ENCODE data around the gene FMC1. TPM values are rescaled to one million over a fixed set of nuclear protein-coding genes. Genes with fewer than 3 reads are reported as not detected.
"Not testable (repeated sequence)": the region's sequence is repeated elsewhere in the genome, so short reads cannot be mapped to it uniquely, and the experiment has no call there.

The FMC1 gene
- total RNA-seq, 4 donors from 2014 or later = 4.4 to 12.1 (median 5.4) TPM; not detected in 1

DNA sequence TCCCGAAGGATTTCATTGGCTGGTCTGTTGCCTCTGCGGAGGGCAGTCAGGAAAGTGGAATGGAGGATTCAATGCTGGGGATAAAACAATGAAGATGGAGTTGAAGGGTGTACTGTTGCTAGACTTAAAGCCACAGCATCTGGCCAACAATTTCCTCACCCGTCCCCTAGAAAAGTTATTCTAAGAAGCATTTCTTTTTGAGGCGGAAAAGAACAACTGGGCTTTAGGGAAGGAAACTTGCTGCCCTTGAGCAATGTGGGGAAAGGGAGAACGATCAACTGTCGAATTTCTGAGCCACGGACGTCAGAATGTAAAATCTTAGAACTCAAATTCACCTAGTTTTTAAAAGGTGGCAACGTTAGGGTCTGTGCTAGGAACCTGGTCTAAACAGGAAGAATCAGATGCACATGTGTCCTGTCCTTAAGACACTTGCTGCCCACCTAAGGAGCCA, 664 bp downstream of the FMC1 start:
- H3K36me3 ChIP-seq = peaks cover 0 to 15% (median 0%) of the 10 kb centered on the region in 3 donors
- TF ChIP-seq POLR2A (IDR thresholded peaks at IDR 0.05) = peak in 1 of 2 donors; percentile 34
- TF ChIP-seq, protein P1, sequence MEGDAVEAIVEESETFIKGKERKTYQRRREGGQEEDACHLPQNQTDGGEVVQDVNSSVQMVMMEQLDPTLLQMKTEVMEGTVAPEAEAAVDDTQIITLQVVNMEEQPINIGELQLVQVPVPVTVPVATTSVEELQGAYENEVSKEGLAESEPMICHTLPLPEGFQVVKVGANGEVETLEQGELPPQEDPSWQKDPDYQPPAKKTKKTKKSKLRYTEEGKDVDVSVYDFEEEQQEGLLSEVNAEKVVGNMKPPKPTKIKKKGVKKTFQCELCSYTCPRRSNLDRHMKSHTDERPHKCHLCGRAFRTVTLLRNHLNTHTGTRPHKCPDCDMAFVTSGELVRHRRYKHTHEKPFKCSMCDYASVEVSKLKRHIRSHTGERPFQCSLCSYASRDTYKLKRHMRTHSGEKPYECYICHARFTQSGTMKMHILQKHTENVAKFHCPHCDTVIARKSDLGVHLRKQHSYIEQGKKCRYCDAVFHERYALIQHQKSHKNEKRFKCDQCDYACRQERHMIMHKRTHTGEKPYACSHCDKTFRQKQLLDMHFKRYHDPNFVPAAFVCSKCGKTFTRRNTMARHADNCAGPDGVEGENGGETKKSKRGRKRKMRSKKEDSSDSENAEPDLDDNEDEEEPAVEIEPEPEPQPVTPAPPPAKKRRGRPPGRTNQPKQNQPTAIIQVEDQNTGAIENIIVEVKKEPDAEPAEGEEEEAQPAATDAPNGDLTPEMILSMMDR (IDR thresholded peaks at IDR 0.05) = no peak
- H3K27ac ChIP-seq = peak overlapping the region; percentile 91 to 100 (median 98)
- no peak for DNase-seq
- no peaks in the 10 kb centered on the region for H3K27me3 ChIP-seq
- H3K4me3 ChIP-seq = peak overlapping the region; percentile 59 to 98 (median 78)
- H3K9me3 ChIP-seq = no peaks in the 10 kb centered on the region
- H3K4me1 ChIP-seq = peaks cover 0 to 6% (median 0%) of the 10 kb centered on the region in 4 donors

DNA sequence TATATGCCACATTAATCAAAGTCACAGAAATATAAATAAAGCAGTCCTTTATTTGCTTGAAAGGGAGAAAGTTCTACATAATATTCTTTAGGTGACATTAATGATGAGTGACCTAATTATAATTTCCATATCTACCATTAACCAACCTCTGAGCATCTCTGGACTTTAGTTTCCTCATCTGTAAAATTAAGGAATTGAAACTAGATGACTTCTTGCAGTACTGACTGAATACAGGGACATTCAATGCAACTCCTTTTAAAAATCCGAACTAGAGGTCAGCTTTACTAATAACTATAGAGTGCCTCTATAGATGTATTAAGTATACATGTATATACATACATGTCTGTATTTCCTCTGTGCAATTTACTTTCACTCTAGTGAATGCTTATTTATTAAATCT, 3.9 kb downstream of the FMC1 start:
- Histone ChIP-seq H3K27me3 (no peaks in the 10 kb centered on the region), H3K27ac (no peak overlapping the region), H3K4me3 (no peak overlapping the region), H3K9me3 (no peaks in the 10 kb centered on the region), H3K4me1 (peaks cover 0 to 6% (median 0%) of the 10 kb centered on the region in 4 donors), H3K36me3 (peaks cover 0 to 30% (median 0%) of the 10 kb centered on the region in 3 donors)
- DNase-seq = no peak
- no peak for TF ChIP-seq POLR2A (IDR thresholded peaks at IDR 0.05)
- TF ChIP-seq, protein P1 (IDR thresholded peaks at IDR 0.05) = no peak

DNA sequence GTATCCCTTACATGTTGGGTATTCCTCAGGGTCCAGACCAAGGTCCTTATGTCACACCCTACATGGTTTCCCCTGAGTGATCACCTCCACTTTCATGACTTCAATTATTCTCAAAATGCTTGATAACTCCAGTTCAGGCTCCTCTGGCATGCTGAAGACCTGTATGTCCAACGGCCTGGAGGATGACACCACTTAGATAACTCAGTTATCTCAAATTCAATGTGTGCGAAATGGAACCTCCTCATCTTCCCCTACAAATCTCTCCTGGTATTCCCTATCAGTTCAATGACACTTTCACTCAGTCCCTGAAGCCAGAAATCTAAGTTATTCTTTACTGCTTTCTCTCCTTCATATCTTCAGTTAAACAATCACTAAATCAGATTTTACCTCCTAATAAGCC, 9.9 kb downstream of the FMC1 start:
- TF ChIP-seq, protein P1 (IDR thresholded peaks at IDR 0.05) = no peak
- no peak for TF ChIP-seq POLR2A (IDR thresholded peaks at IDR 0.05)
- Histone ChIP-seq H3K4me1 (no peaks in the 10 kb centered on the region), H3K9me3 (no peaks in the 10 kb centered on the region), H3K27ac (no peak overlapping the region), H3K27me3 (no peaks in the 10 kb centered on the region), H3K36me3 (peaks cover 0 to 28% (median 0%) of the 10 kb centered on the region in 3 donors), H3K4me3 (no peak overlapping the region)
- no peak for DNase-seq

DNA sequence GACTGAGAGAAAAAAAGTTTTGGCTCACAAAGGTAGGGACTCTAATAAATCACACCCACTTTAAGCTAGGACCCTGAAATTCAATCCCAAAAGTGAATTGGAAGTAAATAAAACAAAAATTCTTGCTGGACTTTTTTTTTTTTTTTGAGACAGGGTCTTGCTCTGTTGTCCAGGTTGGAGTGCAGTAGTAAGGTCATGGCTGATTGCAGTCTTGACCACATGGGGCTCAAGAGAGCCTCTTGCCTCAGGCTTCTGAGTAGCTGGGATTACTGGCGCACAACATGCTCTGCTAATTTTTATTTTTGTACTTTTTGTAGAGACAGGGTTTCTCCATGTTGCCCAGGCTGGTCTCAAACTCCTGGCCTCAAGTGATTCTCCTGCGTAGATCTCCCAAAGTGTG, 13.6 kb downstream of the FMC1 start:
- no peaks in the 10 kb centered on the region for H3K27me3 ChIP-seq
- TF ChIP-seq, protein P1 (IDR thresholded peaks at IDR 0.05) = no peak
- no peak for TF ChIP-seq POLR2A (IDR thresholded peaks at IDR 0.05)
- peaks cover 0 to 7% (median 0%) of the 10 kb centered on the region in 3 donors for H3K36me3 ChIP-seq
- H3K9me3 ChIP-seq = no peaks in the 10 kb centered on the region
- no peak overlapping the region for H3K4me3 ChIP-seq
- no peak overlapping the region for H3K27ac ChIP-seq
- DNase-seq = no peak
- peaks cover 0 to 9% (median 0%) of the 10 kb centered on the region in 4 donors for H3K4me1 ChIP-seq

DNA sequence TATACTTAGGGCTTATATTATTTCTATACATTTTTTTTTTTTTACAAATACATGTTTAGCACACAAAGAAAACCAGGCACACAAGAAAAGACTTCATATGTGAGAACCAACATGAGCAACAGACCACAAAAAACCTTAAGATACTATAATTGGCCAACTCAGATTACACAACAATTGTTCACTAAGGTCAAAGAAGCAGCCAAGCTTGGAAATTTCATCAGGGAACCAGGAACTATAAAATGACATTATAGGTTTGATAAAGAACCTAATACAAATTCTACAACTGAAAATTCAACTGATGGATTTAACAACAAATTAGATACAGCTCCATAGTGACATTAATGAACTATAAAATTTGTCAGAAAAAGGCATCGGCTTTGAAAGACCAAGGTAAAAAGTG, 14.2 kb downstream of the FMC1 start:
- Histone ChIP-seq H3K4me1 (peaks cover 0 to 9% (median 0%) of the 10 kb centered on the region in 4 donors), H3K36me3 (peaks cover 0 to 7% (median 0%) of the 10 kb centered on the region in 3 donors), H3K9me3 (no peaks in the 10 kb centered on the region), H3K4me3 (no peak overlapping the region), H3K27me3 (no peaks in the 10 kb centered on the region), H3K27ac (no peak overlapping the region)
- no peak for TF ChIP-seq POLR2A (IDR thresholded peaks at IDR 0.05)
- TF ChIP-seq, protein P1 (IDR thresholded peaks at IDR 0.05) = no peak
- DNase-seq = no peak

DNA sequence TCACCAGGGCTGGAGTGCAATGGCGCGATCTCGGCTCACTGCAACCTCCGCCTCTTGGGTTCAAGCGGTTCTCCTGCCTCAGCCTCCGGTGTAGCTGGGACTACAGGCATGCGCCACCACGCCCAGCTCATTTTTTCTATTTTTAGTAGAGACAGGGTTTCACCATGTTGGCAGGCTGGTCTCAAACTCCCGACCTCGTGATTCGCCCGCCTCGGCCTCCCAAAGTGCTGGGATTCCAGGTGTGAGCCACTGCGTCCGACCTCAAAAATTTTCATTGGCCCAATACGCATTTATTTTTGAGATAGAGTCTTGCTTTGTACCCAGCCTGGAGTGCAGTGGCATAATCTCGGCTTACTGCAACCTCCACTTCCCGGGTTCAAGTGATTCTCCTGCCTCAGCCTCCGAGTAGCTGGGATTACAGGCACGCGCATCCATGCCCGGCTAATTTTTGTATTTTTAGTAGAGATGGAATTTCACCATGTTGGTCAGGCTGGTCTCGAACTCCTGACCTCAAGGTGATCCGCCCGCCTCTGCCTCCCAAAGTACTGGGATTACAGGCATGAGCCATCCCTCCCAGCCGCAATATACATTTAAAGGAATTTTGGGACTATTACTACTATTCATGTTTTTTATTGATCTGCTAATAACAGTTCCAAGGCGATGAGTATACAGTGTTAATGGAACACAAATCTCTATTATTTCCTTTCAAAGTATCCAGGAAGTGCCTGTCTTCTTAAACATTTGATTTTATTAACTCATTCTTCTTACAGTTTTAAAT, 16.8 kb downstream of the FMC1 start:
- Histone ChIP-seq H3K4me3 (peak overlapping the region in 2 of 4 donors; percentile 81 to 90), H3K4me1 (peaks cover 0 to 27% (median 9%) of the 10 kb centered on the region in 4 donors), H3K27ac (peak overlapping the region; percentile 99 to 100 (median 100))
- H3K9me3 ChIP-seq, H3K36me3 ChIP-seq, DNase-seq, H3K27me3 ChIP-seq: not testable (repeated sequence)
